ENCODE measurements around the gene EBPL. TPM values are rescaled to one million over a fixed set of nuclear protein-coding genes. Genes with fewer than 3 reads are reported as not detected.

Gene EBPL
- total and polyA plus RNA-seq, 2 donors from 2014 or later: 31.4 to 36.8 TPM

DNA sequence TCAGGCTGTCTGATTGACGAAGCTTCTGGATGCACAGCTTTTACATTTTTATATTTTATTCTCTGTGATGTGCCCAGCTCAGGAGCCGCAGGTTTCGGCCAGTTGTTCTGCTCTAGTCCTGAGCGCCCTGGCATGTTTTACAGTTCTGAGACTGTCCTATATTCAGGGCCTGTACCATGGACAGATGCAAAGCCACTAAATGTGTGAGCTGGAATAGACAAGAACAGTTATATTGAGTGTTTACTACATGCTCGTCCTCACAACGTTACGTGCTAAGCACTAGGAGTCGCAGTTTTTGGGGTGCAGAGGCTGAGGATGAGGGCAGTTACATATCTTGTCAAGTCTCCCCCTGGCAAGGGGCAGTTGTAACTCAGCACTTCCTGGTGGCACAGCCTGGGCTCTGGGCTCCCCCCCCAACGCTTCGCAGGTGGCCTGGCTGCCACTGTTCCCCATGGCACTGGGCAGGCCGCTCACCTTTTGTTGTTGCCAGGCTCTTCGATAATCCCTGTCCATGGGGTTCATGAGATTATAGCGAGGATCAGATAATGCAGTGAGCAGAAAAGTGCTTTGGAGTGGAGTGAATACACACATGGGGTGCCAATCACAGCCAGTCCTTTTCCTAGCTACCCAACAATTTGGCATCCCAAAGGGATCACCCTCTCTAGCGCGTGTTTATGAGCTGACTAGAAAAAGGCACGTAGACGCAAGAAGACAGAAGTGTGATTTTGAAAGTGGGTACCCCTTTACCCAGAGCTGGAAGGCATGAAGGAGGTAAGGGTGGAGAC is 39.5 kb downstream of the EBPL start:
- FAIRE-seq (no peak), DNase-seq (no peak)
- Histone ChIP-seq H3K27ac (ENCODE audit: low read depth in 2 of 2, low read length in 2 of 2) (no peak overlapping the region), H3K36me3 (ENCODE audit: control insufficient read depth in 2 of 3, insufficient read depth in 3 of 3, low read length in 3 of 3) (no peaks in the 10 kb centered on the region), H3K9ac (ENCODE audit: low read length in 3 of 3) (no peak overlapping the region), H3K27me3 (ENCODE audit: control insufficient read depth, insufficient read depth, low read length) (no peaks in the 10 kb centered on the region), H3K4me3 (ENCODE audit: low read length in 3 of 3) (no peak overlapping the region), H3K9me3 (ENCODE audit: control insufficient read depth in 2 of 3, insufficient read depth in 1 of 3, low read length in 3 of 3) (no peaks in the 10 kb centered on the region), H3K4me1 (ENCODE audit: control insufficient read depth in 2 of 3, insufficient read depth in 2 of 3, low read depth in 1 of 3, low read length in 3 of 3) (no peaks in the 10 kb centered on the region)
- intact Hi-C loops (cut with DNase I): no loop called here
- TF ChIP-seq, protein P1, sequence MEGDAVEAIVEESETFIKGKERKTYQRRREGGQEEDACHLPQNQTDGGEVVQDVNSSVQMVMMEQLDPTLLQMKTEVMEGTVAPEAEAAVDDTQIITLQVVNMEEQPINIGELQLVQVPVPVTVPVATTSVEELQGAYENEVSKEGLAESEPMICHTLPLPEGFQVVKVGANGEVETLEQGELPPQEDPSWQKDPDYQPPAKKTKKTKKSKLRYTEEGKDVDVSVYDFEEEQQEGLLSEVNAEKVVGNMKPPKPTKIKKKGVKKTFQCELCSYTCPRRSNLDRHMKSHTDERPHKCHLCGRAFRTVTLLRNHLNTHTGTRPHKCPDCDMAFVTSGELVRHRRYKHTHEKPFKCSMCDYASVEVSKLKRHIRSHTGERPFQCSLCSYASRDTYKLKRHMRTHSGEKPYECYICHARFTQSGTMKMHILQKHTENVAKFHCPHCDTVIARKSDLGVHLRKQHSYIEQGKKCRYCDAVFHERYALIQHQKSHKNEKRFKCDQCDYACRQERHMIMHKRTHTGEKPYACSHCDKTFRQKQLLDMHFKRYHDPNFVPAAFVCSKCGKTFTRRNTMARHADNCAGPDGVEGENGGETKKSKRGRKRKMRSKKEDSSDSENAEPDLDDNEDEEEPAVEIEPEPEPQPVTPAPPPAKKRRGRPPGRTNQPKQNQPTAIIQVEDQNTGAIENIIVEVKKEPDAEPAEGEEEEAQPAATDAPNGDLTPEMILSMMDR (IDR thresholded peaks at IDR 0.05; ENCODE audit: borderline replicate concordance, extremely low read depth, insufficient read depth): no peak

DNA sequence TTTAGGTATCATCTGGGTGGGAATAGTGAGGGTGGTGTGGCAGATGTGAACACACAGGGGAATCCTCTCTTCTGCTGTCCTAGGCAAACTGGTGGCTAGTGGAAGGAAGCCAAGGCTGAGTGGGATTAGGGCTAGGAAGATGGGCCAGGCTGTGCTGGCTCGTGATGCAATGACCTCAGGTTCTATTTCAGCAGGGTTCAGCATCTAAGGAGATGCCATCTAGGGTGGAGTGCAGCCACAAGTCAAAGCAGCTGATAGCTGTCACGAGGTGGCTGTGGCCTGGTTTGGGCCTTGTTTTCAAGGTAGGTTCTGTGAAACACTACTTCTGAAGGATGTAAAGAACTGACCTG is 41.3 kb downstream of the EBPL start:
- Histone ChIP-seq H3K4me3 (ENCODE audit: low read length in 3 of 3) (no peak overlapping the region), H3K27ac (ENCODE audit: low read depth in 2 of 2, low read length in 2 of 2) (no peak overlapping the region), H3K27me3 (ENCODE audit: control insufficient read depth, insufficient read depth, low read length) (no peaks in the 10 kb centered on the region), H3K4me1 (ENCODE audit: control insufficient read depth in 2 of 3, insufficient read depth in 2 of 3, low read depth in 1 of 3, low read length in 3 of 3) (no peaks in the 10 kb centered on the region), H3K36me3 (ENCODE audit: control insufficient read depth in 2 of 3, insufficient read depth in 3 of 3, low read length in 3 of 3) (no peaks in the 10 kb centered on the region), H3K9ac (ENCODE audit: low read length in 3 of 3) (no peak overlapping the region), H3K9me3 (ENCODE audit: control insufficient read depth in 2 of 3, insufficient read depth in 1 of 3, low read length in 3 of 3) (no peaks in the 10 kb centered on the region)
- TF ChIP-seq, protein P1 (IDR thresholded peaks at IDR 0.05; ENCODE audit: borderline replicate concordance, extremely low read depth, insufficient read depth): no peak
- FAIRE-seq (no peak), DNase-seq (no peak)
- intact Hi-C loops (cut with DNase I): no loop called here

DNA sequence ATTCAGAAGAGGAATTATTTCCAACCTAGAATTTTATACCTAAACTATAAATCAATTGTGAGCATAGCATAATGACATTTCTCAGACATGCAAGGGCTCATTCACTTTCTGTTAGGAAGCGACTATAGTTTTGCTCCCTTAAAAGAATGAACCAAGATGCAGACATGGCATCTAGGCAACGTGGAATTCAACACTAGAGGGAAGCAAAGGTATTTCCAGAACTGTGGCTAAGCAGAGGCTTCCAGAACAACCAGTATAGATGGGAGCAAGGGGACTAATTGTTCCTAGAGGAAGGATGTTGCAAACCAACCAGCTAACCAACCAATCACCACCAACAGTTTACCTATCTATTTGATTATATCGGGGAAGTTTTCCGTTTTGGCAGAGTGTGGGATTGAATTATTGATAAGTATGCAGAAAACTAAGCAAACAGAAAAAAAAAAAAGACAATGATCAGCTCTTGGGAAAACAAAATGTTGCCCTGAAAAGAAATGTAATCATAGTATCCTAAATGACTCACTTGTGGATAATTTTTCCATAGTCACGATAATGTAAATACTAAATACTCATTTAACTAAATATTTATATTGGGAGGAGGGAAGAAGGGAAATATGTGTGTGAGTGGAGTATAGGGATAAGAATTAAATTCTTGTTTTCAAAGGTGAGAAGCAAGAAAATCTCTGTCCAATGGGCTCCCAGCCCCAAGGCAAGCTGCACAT is 41.9 kb downstream of the EBPL start:
- DNase-seq (peak in 1 of 5 donors; percentile 48), FAIRE-seq (no peak)
- H3K27ac ChIP-seq (ENCODE audit: low read depth in 2 of 2, low read length in 2 of 2): no peak overlapping the region
- intact Hi-C loops (cut with DNase I): no loop called here
- H3K9me3 ChIP-seq (ENCODE audit: control insufficient read depth in 2 of 3, insufficient read depth in 1 of 3, low read length in 3 of 3): no peaks in the 10 kb centered on the region
- H3K27me3 ChIP-seq (ENCODE audit: control insufficient read depth, insufficient read depth, low read length): no peaks in the 10 kb centered on the region
- TF ChIP-seq, protein P1 (IDR thresholded peaks at IDR 0.05; ENCODE audit: borderline replicate concordance, extremely low read depth, insufficient read depth): no peak
- H3K36me3 ChIP-seq (ENCODE audit: control insufficient read depth in 2 of 3, insufficient read depth in 3 of 3, low read length in 3 of 3): no peaks in the 10 kb centered on the region
- no peak overlapping the region for H3K4me3 ChIP-seq (ENCODE audit: low read length in 3 of 3)
- no peaks in the 10 kb centered on the region for H3K4me1 ChIP-seq (ENCODE audit: control insufficient read depth in 2 of 3, insufficient read depth in 2 of 3, low read depth in 1 of 3, low read length in 3 of 3)
- H3K9ac ChIP-seq (ENCODE audit: low read length in 3 of 3): no peak overlapping the region

Measured in kidney (tissue), 14 donors.